Ovary (tissue), 3 donors: ENCODE measurements around the gene ARSD.

Experiments used
- EP300 ChIP-seq: sonication (generic); formaldehyde crosslinking; IDR thresholded peaks from one replicate; pipeline ENCODE4 v1.6.1; 2017; ENCODE audit warnings: antibody characterized with exemption
- POLR2A ChIP-seq: fragments of 450-650 bp; IDR thresholded peaks from one replicate; pipeline ENCODE4 v1.6.1; 2017; ENCODE audit warnings: antibody characterized with exemption, mild to moderate bottlenecking, moderate library complexity
- TF ChIP-seq, protein P1 (sequence below), 3 donors: fragments of 450-650 bp in 2 of 3; fragments of 200-600 bp in 1 of 3; IDR thresholded peaks; one replicate each; pipeline versions ENCODE4 v1.5.1 to v1.8.0; 2016 to 2022; ENCODE audit warnings: antibody characterized with exemption in 3 of 3, mild to moderate bottlenecking in 1 of 3
- donor health status: DM: no; HTN: no; CAD: no.

GRCh38 chrX:2924151-2924550 is 5.0 kb downstream of the ARSD start:
- TF ChIP-seq, protein P1, sequence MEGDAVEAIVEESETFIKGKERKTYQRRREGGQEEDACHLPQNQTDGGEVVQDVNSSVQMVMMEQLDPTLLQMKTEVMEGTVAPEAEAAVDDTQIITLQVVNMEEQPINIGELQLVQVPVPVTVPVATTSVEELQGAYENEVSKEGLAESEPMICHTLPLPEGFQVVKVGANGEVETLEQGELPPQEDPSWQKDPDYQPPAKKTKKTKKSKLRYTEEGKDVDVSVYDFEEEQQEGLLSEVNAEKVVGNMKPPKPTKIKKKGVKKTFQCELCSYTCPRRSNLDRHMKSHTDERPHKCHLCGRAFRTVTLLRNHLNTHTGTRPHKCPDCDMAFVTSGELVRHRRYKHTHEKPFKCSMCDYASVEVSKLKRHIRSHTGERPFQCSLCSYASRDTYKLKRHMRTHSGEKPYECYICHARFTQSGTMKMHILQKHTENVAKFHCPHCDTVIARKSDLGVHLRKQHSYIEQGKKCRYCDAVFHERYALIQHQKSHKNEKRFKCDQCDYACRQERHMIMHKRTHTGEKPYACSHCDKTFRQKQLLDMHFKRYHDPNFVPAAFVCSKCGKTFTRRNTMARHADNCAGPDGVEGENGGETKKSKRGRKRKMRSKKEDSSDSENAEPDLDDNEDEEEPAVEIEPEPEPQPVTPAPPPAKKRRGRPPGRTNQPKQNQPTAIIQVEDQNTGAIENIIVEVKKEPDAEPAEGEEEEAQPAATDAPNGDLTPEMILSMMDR (IDR thresholded peaks at IDR 0.05): no peak
- TF ChIP-seq POLR2A: no peak
- no peak for TF ChIP-seq EP300
